GM13976 (cell line): ENCODE data around the gene ZFAND5.

Experiments
- DNase-seq: peaks from one replicate; pipeline ENCODE4 v3.0.0; 2012; ENCODE audit warnings: low spot score
- CTCF ChIP-seq: IDR thresholded peaks from 2 replicates; pipeline ENCODE4 v1.5.1; 2012; ENCODE audit warnings: borderline replicate concordance, mild to moderate bottlenecking; ENCODE audit not compliant: insufficient read depth; ENCODE audit errors: extremely low read depth, missing control alignments, control extremely low read depth
- in situ Hi-C: fragments of 300-500 bp; cut with MboI; formaldehyde crosslinking; loops from one replicate; pipeline ENCODE4 v1.12.0; 2022; ENCODE audit warnings: low sequenced_read_pairs, mixed read lengths, inconsistent platforms; ENCODE audit not compliant: unreplicated experiment

The ZFAND5 gene

GRCh38 chr9:72399391-72399790 lies 34.4 kb upstream of the ZFAND5 start:
- in situ Hi-C loops = no loop called here
- TF ChIP-seq CTCF = no peak

GRCh38 chr9:72396247-72397091 lies 31.5 kb upstream of the ZFAND5 start:
- in situ Hi-C loops = no loop called here
- DNase-seq = no peak
- no peak for TF ChIP-seq CTCF

More at GRCh38 chr9:72399391-72399790, 34.4 kb upstream of the ZFAND5 start:
- no peak for DNase-seq

DNA sequence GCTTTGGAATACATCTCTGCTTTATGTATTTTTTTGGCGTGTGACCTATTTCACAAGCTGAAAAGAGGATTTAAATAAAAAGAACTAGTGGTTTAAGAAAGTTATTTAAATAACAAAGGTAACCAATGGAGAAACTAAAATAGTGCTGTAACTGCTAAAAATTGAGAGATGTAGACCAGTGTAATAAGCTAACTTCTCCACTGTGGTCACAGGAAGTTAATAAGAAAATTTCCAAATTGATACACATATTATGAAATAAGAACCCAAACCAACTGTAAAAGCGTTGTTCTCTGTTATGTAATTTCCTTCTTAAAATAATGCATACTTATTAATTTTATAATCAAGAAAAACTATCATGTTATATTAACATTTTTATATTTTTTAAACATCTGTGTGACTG lies 29.1 kb upstream of the ZFAND5 start:
- TF ChIP-seq CTCF = no peak
- in situ Hi-C loops = no loop called here
- no peak for DNase-seq

DNA sequence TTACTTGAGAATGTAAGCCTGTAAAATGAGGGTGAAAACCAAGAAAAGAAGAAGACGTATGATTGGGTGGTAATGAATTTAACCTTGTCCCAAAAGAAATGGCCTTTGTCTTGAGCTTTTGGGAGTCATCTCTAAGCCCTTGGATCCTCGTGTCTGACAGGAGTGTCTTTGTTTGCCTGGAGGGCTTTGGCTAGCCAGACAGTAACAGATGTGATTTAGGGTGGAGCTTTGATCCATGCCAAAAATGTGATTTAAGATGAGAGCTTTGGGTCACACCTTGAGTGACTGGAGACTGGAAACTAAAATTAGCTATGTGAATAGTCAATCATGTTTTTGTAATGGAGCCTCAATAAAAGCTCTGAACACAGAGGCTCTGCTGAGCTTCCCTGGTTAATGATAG lies 25.9 kb upstream of the ZFAND5 start:
- TF ChIP-seq CTCF = no peak
- no peak for DNase-seq
- in situ Hi-C loops = no loop called here

DNA sequence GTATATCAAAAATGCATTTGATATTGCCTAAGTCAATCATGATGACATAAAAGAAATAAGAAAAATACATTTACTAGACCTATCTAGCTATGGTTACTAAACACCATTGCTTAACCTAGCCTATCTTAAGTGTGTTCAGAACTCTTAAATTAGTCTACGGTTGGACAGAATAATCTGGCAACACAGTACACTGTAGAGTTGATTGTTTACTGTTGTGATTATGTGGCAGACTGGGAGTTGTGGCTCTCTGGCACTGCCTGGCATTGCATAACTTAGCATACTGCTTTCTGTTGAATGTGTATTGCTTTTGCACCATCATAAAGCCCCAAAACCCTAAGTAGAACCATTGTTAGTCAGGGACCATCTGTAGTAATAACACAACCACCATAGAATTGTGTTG lies 21.2 kb upstream of the ZFAND5 start:
- no peak for DNase-seq
- in situ Hi-C loops = no loop called here
- TF ChIP-seq CTCF = no peak

DNA sequence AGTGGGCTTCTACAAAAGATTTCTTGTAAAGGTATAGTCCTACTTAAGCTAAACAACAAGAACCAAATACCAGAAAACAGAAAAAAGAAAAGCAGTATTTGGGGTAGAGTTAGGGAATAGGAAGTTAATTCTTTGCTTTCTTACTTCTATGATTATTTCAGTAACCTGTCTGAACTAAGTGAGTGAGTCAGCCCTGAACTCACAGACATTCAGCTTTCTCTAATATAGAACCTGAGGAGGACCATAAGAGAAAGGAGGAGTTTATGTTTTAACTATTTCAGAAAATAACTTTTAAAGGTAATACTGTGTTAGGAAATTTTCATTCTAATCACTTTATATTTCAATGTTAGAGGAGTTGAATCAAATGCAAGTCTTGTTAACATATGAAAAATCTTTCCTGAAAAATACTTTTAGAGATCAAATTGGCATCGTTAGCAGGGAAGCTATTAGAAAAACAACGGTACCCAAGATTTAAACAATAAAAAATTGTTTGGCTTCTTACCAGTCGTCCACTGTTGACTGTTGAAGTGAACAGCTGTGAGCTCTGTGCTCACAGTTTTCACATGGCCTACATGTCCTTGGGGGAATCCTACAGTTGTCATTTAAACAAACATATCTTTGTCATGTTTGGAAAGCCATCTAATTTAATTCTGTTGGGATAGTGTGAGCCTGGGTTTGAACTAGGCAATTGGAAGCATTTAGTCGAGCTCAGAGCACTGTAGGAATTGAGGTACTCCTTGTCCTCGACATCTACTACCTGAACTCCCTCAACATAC lies 19.9 kb upstream of the ZFAND5 start:
- no peak for TF ChIP-seq CTCF
- in situ Hi-C loops = no loop called here
- DNase-seq = no peak
